Natural killer cell (primary cell): Measurements from ENCODE around the gene SLC7A14. TPM values are rescaled to one million over a fixed set of nuclear protein-coding genes. Genes with fewer than 3 reads are reported as not detected.

ENCODE experiments used
- ATAC-seq, 3 donors: fragments of 150-1000 bp in 2 of 3; fragments of 200-7000 bp in 1 of 3; cut with Tn5 transposase; 1 replicate in 1 of 3; 2 replicates in 2 of 3; pipeline ENCODE4 v1.10.0; 2021; ENCODE audit warnings: mild to moderate bottlenecking in 2 of 3, moderate library complexity in 2 of 3
- DNase-seq, 2 donors: peaks; one replicate each; pipeline versions ENCODE4 v3.0.0 to v3.0.0-alpha.2; 2013 to 2021; ENCODE audit warnings: mixed read lengths in 1 of 2
- H3K27ac ChIP-seq: one replicate; pipeline ENCODE4 v1.5.1; 2013; ENCODE audit warnings: mild to moderate bottlenecking, low read length
- H3K27me3 ChIP-seq: one replicate; pipeline ENCODE4 v1.6.1; 2013; ENCODE audit warnings: low read length; ENCODE audit not compliant: control insufficient read depth, insufficient read depth
- H3K36me3 ChIP-seq: one replicate; pipeline ENCODE4 v1.6.1; 2013; ENCODE audit warnings: low read length; ENCODE audit not compliant: control insufficient read depth, insufficient read depth
- H3K4me1 ChIP-seq: one replicate; pipeline ENCODE4 v1.6.1; 2013; ENCODE audit warnings: low read length; ENCODE audit not compliant: control insufficient read depth, insufficient read depth
- H3K4me3 ChIP-seq: one replicate; pipeline ENCODE4 v1.5.1; 2013; ENCODE audit warnings: low read length
- H3K9me3 ChIP-seq: one replicate; pipeline ENCODE4 v1.6.1; 2013; ENCODE audit warnings: low read length; ENCODE audit not compliant: control insufficient read depth, insufficient read depth
- H3K27ac Mint-ChIP-seq, 2 donors: one replicate each; pipeline ENCODE4 v1.8.0; 2022; ENCODE audit warnings: mild to moderate bottlenecking in 2 of 2, mixed read lengths in 2 of 2, moderate library complexity in 1 of 2
- H3K27me3 Mint-ChIP-seq, 2 donors: one replicate each; pipeline ENCODE4 v1.8.0; 2022; ENCODE audit warnings: low read depth in 2 of 2, mixed read lengths in 2 of 2
- H3K36me3 Mint-ChIP-seq: one replicate; pipeline ENCODE4 v1.8.0; 2022; ENCODE audit warnings: mixed read lengths
- H3K4me1 Mint-ChIP-seq, 2 donors: one replicate each; pipeline ENCODE4 v1.8.0; 2022; ENCODE audit warnings: mixed read lengths in 2 of 2
- H3K4me3 Mint-ChIP-seq: one replicate; pipeline ENCODE4 v1.8.0; 2022; ENCODE audit warnings: mild to moderate bottlenecking, moderate library complexity, mixed read lengths
- H3K9me3 Mint-ChIP-seq, 2 donors: one replicate each; pipeline ENCODE4 v1.8.0; 2022; ENCODE audit warnings: mixed read lengths in 2 of 2
- WGBS: methylation state at CpG from one replicate; pipeline ENCODE4 v1.1.7; 2013; ENCODE audit warnings: missing lambda C conversion rate; ENCODE audit not compliant: insufficient coverage; 5-methylcytosine and 5-hydroxymethylcytosine counted together
- intact Hi-C: fragments of 100-400 bp; cut with micrococcal nuclease; formaldehyde crosslinking; loops from one replicate; pipeline ENCODE4 v1.14.2; 2022
- total RNA-seq, 4 donors: library from RNA; stranded (reverse); fragments of 120-200 nt in 1 of 4; gene quantifications; one replicate each; pipeline versions ENCODE4 v1.2.3 to v1.2.4, GENCODE V29; 2013 to 2022
- TF ChIP-seq, protein P1 (sequence below): fragments of 200-600 bp; IDR thresholded peaks from one replicate; pipeline ENCODE4 v1.8.0; 2022; ENCODE audit warnings: antibody characterized with exemption

SLC7A14 gene
- total RNA-seq, 3 donors from 2014 or later (not counting 1 experiment from before 2014, with no cell fraction given), result not detected

DNA sequence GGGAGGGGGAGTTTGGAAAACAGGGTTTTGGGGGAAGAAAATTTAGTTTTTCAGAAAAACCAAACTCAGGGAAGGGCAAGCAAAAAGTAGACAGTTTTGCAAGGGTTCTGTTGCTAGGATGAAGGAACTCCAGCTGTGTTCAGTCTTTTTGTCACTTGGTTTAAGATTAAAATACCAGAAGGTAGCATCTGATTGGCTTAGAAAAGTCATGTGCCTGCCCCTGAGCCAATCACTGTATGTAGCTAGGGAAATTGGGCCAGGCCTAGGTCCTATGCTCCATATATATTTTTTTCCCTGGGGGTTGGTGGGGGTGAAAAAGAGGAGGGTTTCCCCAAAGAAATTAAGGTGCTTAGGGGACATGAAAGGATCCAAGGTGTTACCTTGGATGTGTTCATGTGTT is 142.9 kb downstream of the SLC7A14 start:
- H3K4me3 Mint-ChIP-seq, result no peak overlapping the region
- H3K27ac Mint-ChIP-seq, result no peak overlapping the region
- H3K9me3 Mint-ChIP-seq, result no peaks in the 10 kb centered on the region
- H3K36me3 Mint-ChIP-seq, result no peaks in the 10 kb centered on the region
- H3K27me3 Mint-ChIP-seq, result peaks cover 7 to 22% of the 10 kb centered on the region in 2 donors
- no peak overlapping the region for H3K27ac ChIP-seq
- H3K4me1 ChIP-seq, result no peaks in the 10 kb centered on the region
- H3K9me3 ChIP-seq, result no peaks in the 10 kb centered on the region
- TF ChIP-seq, protein P1, sequence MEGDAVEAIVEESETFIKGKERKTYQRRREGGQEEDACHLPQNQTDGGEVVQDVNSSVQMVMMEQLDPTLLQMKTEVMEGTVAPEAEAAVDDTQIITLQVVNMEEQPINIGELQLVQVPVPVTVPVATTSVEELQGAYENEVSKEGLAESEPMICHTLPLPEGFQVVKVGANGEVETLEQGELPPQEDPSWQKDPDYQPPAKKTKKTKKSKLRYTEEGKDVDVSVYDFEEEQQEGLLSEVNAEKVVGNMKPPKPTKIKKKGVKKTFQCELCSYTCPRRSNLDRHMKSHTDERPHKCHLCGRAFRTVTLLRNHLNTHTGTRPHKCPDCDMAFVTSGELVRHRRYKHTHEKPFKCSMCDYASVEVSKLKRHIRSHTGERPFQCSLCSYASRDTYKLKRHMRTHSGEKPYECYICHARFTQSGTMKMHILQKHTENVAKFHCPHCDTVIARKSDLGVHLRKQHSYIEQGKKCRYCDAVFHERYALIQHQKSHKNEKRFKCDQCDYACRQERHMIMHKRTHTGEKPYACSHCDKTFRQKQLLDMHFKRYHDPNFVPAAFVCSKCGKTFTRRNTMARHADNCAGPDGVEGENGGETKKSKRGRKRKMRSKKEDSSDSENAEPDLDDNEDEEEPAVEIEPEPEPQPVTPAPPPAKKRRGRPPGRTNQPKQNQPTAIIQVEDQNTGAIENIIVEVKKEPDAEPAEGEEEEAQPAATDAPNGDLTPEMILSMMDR, result no peak
- no peaks in the 10 kb centered on the region for H3K36me3 ChIP-seq
- DNase-seq (no peak), ATAC-seq (no peak)
- H3K27me3 ChIP-seq, result no peaks in the 10 kb centered on the region
- intact Hi-C loops, result no loop called here
- no peaks in the 10 kb centered on the region for H3K4me1 Mint-ChIP-seq
- no peak overlapping the region for H3K4me3 ChIP-seq

DNA sequence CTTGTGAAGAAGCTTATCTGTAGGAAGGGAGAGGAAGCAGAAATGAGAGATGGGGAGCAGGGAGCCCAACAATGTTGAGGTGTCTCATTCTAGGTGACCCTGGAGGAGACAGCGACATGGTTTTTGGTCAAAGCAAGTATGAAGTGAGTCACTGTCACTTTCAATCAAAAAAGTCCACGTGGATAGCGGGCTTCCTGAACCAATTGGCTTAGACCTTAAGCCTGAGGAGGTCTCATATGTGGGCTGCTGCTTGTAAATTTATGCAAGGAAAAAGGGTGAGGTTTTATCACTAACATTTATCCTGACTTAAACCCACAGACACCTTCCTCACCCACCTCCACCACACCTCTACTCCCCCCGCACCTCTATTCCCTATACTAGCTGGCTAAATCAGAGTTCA is 144.5 kb downstream of the SLC7A14 start:
- H3K27me3 Mint-ChIP-seq, result peaks cover 7 to 22% of the 10 kb centered on the region in 2 donors
- WGBS, result 65% methylated on average over 3 of the region's 4 CpGs
- DNase-seq (no peak), ATAC-seq (no peak)
- Histone ChIP-seq H3K27ac (no peak overlapping the region), H3K36me3 (no peaks in the 10 kb centered on the region), H3K4me1 (no peaks in the 10 kb centered on the region), H3K4me3 (no peak overlapping the region), H3K9me3 (no peaks in the 10 kb centered on the region), H3K27me3 (no peaks in the 10 kb centered on the region)
- no peak overlapping the region for H3K27ac Mint-ChIP-seq
- TF ChIP-seq, protein P1, result no peak
- no peak overlapping the region for H3K4me3 Mint-ChIP-seq
- intact Hi-C loops, result no loop called here
- H3K36me3 Mint-ChIP-seq, result no peaks in the 10 kb centered on the region
- no peaks in the 10 kb centered on the region for H3K9me3 Mint-ChIP-seq
- no peaks in the 10 kb centered on the region for H3K4me1 Mint-ChIP-seq

DNA sequence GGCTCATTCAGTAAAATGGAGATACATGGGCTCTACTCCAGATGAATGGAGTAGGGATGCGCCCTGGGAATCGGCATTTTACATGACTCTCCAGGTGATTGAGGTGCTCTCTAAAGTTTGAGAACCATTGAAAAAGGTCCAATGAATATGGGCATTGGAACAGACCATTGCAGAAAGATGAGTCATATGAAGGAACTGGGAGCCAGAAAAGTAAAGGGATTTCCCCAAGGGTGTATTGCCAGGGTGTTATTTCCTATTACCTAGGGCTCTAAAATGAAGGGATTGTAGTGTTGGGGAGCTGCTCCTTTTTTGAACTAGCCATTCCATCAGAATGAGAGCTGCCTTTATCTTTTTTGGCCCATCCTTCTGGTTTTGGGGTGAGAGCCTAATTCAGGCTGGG is 145.5 kb downstream of the SLC7A14 start:
- Mint-ChIP-seq H3K4me1 (no peaks in the 10 kb centered on the region), H3K36me3 (no peaks in the 10 kb centered on the region), H3K27me3 (peaks cover 7 to 22% of the 10 kb centered on the region in 2 donors), H3K9me3 (no peaks in the 10 kb centered on the region), H3K27ac (no peak overlapping the region), H3K4me3 (no peak overlapping the region)
- intact Hi-C loops, result no loop called here
- DNase-seq, result no peak
- Histone ChIP-seq H3K9me3 (no peaks in the 10 kb centered on the region), H3K4me1 (no peaks in the 10 kb centered on the region), H3K27me3 (no peaks in the 10 kb centered on the region), H3K27ac (no peak overlapping the region), H3K36me3 (no peaks in the 10 kb centered on the region), H3K4me3 (no peak overlapping the region)
- TF ChIP-seq, protein P1, result no peak
- ATAC-seq, result no peak
- 68% methylated on average over 2 of the region's 2 CpGs for WGBS

DNA sequence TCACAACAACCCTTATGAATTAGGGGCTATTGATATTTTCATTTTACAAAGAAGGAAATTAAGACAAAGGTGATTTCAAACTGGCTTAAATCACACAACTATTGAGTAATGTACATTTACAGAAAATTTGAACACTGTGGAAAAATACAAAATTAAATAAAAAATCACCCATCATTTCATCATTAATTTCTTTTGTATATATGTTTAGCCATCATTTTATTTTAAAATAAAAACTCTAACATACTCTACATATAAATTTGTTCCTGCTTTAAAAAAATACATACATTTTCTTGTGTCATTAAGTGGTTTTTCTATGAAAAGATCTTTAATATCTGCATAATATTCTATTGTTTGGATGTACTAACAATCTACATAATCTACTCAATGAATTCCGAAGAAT is 147.0 kb downstream of the SLC7A14 start:
- no peaks in the 10 kb centered on the region for H3K4me1 Mint-ChIP-seq
- no peak overlapping the region for H3K4me3 ChIP-seq
- H3K9me3 Mint-ChIP-seq, result no peaks in the 10 kb centered on the region
- H3K4me3 Mint-ChIP-seq, result no peak overlapping the region
- ATAC-seq (no peak), DNase-seq (no peak)
- TF ChIP-seq, protein P1, result no peak
- H3K27ac Mint-ChIP-seq, result no peak overlapping the region
- H3K4me1 ChIP-seq, result no peaks in the 10 kb centered on the region
- no CpG with 5 or more reads among the region's 1 CpG for WGBS
- no peaks in the 10 kb centered on the region for H3K27me3 ChIP-seq
- no peak overlapping the region for H3K27ac ChIP-seq
- H3K27me3 Mint-ChIP-seq, result peaks cover 7 to 22% of the 10 kb centered on the region in 2 donors
- no peaks in the 10 kb centered on the region for H3K36me3 ChIP-seq
- intact Hi-C loops, result no loop called here
- H3K36me3 Mint-ChIP-seq, result no peaks in the 10 kb centered on the region
- H3K9me3 ChIP-seq, result no peaks in the 10 kb centered on the region
